Mammary epithelial cell (primary cell): ENCODE data around the gene ANK2.
"Not testable (repeated sequence)": the region's sequence is repeated elsewhere in the genome, so short reads cannot be mapped to it uniquely, and the experiment has no call there.

ENCODE experiments used
- CTCF ChIP-seq, 2 donors: IDR thresholded peaks in 1 of 2; conservative IDR thresholded peaks in 1 of 2; 2 replicates each; pipeline ENCODE4 v1.5.1; 2011 to 2012; ENCODE audit warnings: inconsistent platforms in 2 of 2, low read length in 2 of 2, mild to moderate bottlenecking in 2 of 2, control low read depth in 1 of 2, low read depth in 1 of 2; ENCODE audit not compliant: insufficient read depth in 1 of 2; ENCODE audit errors: extremely low read depth in 1 of 2
- EZH2 ChIP-seq: IDR thresholded peaks from 2 replicates; pipeline ENCODE4 v1.6.1; 2012; ENCODE audit warnings: low read length, inconsistent platforms, borderline replicate concordance

DNA sequence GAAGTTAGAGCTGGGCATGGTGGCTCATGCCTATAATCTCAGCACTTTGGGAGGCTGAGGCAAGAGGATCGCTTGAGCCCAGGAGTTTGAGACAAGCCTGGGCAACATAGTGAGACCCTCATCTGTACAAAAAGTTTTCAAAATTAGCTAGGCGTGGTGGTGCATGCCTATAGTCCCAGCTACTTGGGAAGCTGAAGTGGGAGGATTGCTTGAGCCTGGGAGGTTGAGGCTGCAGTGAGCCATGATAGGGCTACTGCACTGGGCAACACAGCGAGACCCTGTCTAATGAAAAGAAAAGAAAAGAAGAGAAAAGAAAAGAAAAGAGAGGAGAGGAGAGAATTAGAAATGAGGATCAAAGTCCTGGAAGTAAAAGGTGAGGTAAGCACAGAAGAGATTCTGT is 19.3 kb downstream of the ANK2 start:
- TF ChIP-seq CTCF (conservative IDR thresholded peaks at IDR 0.05 in 1 of 2, IDR thresholded peaks at IDR 0.05 in 1 of 2; ENCODE audit: extremely low read depth in 1 of 2, insufficient read depth in 1 of 2, low read depth in 1 of 2, low read length in 2 of 2); EZH2: not testable (repeated sequence)
